RWPE2 (cell line): Measurements from ENCODE around the gene ARNT2.

Experiments used
- ATAC-seq: fragments of 200-7000 bp; cut with Tn5 transposase; 3 replicates; pipeline ENCODE4 v1.9.1; 2021; ENCODE audit warnings: low read depth
- DNase-seq: peaks from one replicate; pipeline ENCODE4 v3.0.0-alpha.2; 2020; ENCODE audit warnings: low spot score
- H3K27ac ChIP-seq: fragments of 450-650 bp; 2 replicates; pipeline ENCODE4 v1.5.1; 2017; ENCODE audit warnings: mild to moderate bottlenecking; ENCODE audit not compliant: poor library complexity, severe bottlenecking
- H3K27me3 ChIP-seq: fragments of 250-450 bp; sonication (Bioruptor Pico); 2 replicates; pipeline ENCODE4 v1.5.1; 2021; ENCODE audit warnings: mild to moderate bottlenecking, moderate library complexity; ENCODE audit not compliant: insufficient read depth, poor library complexity, severe bottlenecking
- H3K36me3 ChIP-seq: fragments of 250-450 bp; sonication (Bioruptor Pico); 2 replicates; pipeline ENCODE4 v1.5.1; 2020; ENCODE audit warnings: low read depth, mild to moderate bottlenecking, moderate library complexity
- H3K4me1 ChIP-seq: fragments of 250-450 bp; sonication (Bioruptor Pico); 2 replicates; pipeline ENCODE4 v1.5.1; 2021; ENCODE audit warnings: mild to moderate bottlenecking, moderate library complexity; ENCODE audit not compliant: insufficient read depth, poor library complexity, severe bottlenecking
- H3K4me3 ChIP-seq: fragments of 250-450 bp; sonication (Bioruptor Pico); 2 replicates; pipeline ENCODE4 v1.5.1; 2021; ENCODE audit warnings: mild to moderate bottlenecking, moderate library complexity; ENCODE audit not compliant: severe bottlenecking
- H3K9me3 ChIP-seq: fragments of 250-450 bp; sonication (Bioruptor Pico); 2 replicates; pipeline ENCODE4 v1.5.1; 2021; ENCODE audit warnings: mild to moderate bottlenecking, moderate library complexity; ENCODE audit not compliant: severe bottlenecking
- TF ChIP-seq, protein P1 (sequence below): fragments of 450-650 bp; IDR thresholded peaks from one replicate; pipeline ENCODE4 v1.5.1; 2017; ENCODE audit warnings: mild to moderate bottlenecking, moderate library complexity; ENCODE audit not compliant: poor library complexity, severe bottlenecking

The ARNT2 gene

DNA sequence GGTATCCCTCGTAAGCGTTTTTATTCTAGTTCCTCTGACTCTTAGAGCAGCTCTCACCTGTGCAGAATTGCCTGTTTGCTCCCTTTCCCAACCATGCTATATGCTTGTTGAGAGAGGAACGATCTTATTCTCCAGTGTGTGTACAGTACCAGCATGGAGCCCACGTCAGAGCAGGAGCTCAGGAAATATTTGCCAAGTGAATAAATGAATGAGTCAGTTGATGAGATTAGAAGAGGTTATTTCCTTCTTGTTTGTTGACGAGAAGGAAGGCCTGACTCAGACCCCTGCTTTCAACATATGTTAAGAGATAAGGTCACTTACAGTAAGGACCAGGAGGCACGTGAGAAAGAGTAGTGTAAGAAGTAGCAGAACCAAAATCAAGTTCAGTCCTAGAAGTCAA is 184.6 kb downstream of the ARNT2 start:
- peak; percentile 77 for ATAC-seq
- Histone ChIP-seq H3K9me3 (no peaks in the 10 kb centered on the region), H3K27ac (peak overlapping the region; percentile 79), H3K4me3 (no peak overlapping the region), H3K4me1 (peaks cover 44% of the 10 kb centered on the region), H3K36me3 (no peaks in the 10 kb centered on the region), H3K27me3 (no peaks in the 10 kb centered on the region)
- TF ChIP-seq, protein P1, sequence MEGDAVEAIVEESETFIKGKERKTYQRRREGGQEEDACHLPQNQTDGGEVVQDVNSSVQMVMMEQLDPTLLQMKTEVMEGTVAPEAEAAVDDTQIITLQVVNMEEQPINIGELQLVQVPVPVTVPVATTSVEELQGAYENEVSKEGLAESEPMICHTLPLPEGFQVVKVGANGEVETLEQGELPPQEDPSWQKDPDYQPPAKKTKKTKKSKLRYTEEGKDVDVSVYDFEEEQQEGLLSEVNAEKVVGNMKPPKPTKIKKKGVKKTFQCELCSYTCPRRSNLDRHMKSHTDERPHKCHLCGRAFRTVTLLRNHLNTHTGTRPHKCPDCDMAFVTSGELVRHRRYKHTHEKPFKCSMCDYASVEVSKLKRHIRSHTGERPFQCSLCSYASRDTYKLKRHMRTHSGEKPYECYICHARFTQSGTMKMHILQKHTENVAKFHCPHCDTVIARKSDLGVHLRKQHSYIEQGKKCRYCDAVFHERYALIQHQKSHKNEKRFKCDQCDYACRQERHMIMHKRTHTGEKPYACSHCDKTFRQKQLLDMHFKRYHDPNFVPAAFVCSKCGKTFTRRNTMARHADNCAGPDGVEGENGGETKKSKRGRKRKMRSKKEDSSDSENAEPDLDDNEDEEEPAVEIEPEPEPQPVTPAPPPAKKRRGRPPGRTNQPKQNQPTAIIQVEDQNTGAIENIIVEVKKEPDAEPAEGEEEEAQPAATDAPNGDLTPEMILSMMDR, result no peak
- peak; percentile 82 for DNase-seq

DNA sequence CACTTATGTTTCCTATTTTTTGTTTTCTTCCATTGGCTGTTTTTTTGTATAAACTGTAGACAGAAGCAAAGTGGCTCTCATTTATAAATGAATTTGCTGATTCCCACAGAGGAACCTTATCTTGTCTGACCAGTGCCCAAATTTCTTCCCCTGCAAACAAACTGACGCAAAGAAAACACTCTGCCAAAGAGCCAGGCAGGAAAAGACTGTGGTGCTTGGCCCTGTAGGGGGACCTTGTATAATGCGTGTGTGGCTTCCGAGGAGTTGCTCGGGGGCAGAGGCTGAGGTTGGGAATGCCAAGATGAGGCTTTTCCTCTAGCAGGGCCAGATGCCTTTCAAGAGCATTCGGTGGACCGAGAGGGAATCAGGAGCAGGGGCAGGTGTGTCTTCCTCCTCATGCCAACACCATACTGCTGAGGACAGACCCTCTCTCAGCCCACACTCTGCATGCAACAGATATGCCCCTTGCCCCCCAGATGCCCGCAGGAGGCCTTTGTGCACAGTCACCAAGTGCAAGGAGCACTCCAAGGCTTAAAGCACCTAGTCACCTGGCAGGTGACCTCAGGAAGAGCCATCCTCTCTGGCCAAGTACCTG is 186.7 kb downstream of the ARNT2 start:
- DNase-seq (peak; percentile 61), ATAC-seq (no peak)
- Histone ChIP-seq H3K4me1 (peaks cover 44% of the 10 kb centered on the region), H3K9me3 (no peaks in the 10 kb centered on the region), H3K27me3 (no peaks in the 10 kb centered on the region), H3K4me3 (no peak overlapping the region), H3K36me3 (no peaks in the 10 kb centered on the region), H3K27ac (no peak overlapping the region)
- TF ChIP-seq, protein P1, result no peak

DNA sequence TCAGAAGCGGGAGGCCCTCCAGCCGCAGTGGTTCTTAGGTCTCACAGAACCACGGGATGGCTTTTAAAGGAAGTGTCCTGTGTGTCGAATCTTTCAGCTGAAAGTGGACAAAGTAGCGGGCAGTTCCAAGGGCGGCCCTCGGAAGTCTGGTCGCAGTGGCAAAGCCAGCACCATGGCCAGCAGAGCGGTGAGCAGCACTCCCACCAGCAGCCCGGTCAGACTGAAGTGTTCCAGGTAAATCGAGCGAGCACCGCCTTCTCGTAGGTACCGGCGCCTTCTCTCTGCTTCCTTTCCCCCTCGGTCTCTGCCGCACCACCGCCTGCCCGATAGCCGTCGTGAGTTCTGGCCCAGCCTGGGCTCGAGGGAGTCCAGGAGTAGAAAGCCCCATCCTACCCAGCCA is 187.3 kb downstream of the ARNT2 start:
- no peak for ATAC-seq
- DNase-seq, result peak; percentile 68
- TF ChIP-seq, protein P1, result no peak
- Histone ChIP-seq H3K36me3 (no peaks in the 10 kb centered on the region), H3K4me1 (peaks cover 44% of the 10 kb centered on the region), H3K27me3 (no peaks in the 10 kb centered on the region), H3K27ac (no peak overlapping the region), H3K4me3 (no peak overlapping the region), H3K9me3 (no peaks in the 10 kb centered on the region)

DNA sequence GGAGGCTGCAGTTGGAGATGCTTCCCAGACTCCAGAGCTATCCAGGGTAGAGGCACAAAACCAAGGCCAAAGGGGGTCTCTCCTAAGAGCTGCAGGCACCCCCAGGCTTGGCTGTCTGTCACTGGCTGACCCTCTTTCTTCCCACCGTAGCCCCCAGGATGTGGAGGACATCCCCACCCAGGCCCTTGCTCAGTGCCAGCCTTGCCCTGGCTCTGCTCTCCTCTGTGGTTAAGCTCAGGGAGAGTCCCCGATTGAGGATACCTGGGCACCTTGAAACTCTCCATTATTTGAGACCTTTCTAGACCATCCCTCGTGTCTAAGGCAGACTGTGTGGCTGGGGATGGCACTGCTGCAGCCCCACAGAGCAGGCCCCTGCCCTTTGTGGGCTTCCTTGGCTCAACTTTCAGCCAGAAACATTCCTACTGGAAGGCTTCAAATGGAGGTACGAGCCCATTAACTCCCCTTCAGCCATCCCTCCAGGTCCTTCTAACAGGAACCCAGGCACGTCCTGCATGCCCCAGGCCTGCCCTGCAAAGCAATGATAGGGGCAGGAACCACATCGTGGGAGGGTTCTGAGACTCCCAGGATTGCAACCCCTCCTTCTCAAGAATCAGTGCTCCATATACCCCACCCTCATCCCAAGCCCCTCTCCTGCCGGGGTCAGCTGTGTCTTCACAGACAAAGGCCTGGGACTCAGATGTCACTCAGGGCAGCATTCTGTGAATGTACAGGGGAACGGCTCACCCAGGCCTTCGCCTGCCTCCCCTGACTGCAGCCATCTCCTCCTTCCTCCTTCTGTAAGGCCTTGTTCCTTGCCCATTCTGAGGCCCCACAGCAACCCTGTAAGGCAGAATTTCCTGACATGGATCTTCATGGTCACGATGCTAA is 188.0 kb downstream of the ARNT2 start:
- no peak overlapping the region for H3K4me3 ChIP-seq
- peaks cover 41% of the 10 kb centered on the region for H3K4me1 ChIP-seq
- H3K9me3 ChIP-seq, result no peaks in the 10 kb centered on the region
- H3K27me3 ChIP-seq, result no peaks in the 10 kb centered on the region
- ATAC-seq (no peak), DNase-seq (peak; percentile 58)
- H3K36me3 ChIP-seq, result no peaks in the 10 kb centered on the region
- no peak overlapping the region for H3K27ac ChIP-seq
- TF ChIP-seq, protein P1, result no peak

DNA sequence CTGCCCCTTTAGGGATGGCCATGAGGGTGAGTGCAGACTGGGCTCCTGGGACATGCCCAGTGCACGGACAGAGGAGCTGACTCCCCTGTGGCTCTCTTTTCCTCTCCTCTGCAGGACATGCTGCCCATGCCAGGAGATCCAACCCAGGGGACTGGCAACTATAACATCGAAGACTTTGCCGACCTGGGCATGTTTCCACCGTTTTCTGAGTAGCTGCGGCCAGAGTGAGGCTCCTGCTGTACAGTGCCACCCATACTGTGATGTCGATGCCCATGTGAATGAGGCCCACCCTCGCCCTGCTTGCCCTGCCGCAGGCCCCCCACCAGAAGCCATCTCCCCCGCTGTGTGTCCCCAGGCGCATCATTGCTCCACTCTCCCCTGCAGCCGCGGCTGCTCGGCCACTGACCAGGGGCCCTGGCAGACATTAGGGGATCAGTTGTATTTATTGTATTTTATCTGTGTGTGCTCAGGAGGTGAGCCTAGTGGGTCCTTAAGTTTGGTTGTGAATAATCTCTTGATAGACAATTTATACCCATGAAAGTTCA is 189.4 kb downstream of the ARNT2 start:
- no peaks in the 10 kb centered on the region for H3K36me3 ChIP-seq
- no peak overlapping the region for H3K27ac ChIP-seq
- no peak overlapping the region for H3K4me3 ChIP-seq
- ATAC-seq (no peak), DNase-seq (peak; percentile 63)
- TF ChIP-seq, protein P1, result no peak
- no peaks in the 10 kb centered on the region for H3K9me3 ChIP-seq
- H3K27me3 ChIP-seq, result no peaks in the 10 kb centered on the region
- peaks cover 29% of the 10 kb centered on the region for H3K4me1 ChIP-seq
